ENCODE measurements around the gene SORCS2.

DNA sequence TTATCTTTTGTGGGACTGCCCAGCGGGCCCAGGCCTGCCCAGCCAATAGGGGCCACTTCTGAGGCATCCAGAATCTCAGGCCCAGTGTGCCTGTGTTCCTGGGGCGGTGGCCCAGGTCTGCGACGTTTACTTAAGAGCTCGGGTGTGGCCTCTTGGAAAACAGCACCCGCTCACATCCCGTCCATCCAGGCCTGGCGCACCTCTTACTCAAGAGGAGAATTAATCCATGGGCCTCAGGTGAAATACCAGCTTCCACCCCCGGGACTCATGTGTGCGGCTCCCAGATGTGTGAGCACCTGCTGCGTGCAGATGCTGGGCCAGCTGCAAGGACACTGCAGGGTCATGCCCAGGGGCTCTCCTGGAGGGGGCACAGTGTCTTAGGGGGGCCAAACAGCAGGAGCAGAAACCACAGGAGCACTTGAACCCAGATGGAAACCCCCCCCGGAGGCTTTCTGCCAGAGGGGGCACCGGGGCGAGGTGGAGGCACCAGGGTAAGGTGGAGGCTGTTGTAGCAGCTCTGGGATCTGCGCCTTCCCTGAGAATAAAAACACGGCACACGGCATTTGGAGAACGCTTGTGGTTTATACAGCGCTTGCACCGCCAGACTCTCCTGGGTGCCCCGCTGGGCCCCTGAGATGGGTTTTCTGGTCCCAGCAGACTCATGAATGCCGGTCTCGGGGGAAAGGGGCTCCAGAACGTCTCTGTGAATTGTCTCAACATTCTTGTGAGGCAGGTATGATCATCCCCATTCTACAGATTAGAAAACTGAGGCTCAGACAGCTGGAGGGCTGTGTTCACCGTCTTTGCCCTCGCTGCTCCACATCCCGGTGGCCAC, 239.6 kb downstream of the SORCS2 start:
- TF ChIP-seq, protein P1, sequence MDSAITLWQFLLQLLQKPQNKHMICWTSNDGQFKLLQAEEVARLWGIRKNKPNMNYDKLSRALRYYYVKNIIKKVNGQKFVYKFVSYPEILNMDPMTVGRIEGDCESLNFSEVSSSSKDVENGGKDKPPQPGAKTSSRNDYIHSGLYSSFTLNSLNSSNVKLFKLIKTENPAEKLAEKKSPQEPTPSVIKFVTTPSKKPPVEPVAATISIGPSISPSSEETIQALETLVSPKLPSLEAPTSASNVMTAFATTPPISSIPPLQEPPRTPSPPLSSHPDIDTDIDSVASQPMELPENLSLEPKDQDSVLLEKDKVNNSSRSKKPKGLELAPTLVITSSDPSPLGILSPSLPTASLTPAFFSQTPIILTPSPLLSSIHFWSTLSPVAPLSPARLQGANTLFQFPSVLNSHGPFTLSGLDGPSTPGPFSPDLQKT (IDR thresholded peaks at IDR 0.05; ENCODE audit: borderline replicate concordance, low read depth, low read length), result no peak
- TF ChIP-seq, protein P2, sequence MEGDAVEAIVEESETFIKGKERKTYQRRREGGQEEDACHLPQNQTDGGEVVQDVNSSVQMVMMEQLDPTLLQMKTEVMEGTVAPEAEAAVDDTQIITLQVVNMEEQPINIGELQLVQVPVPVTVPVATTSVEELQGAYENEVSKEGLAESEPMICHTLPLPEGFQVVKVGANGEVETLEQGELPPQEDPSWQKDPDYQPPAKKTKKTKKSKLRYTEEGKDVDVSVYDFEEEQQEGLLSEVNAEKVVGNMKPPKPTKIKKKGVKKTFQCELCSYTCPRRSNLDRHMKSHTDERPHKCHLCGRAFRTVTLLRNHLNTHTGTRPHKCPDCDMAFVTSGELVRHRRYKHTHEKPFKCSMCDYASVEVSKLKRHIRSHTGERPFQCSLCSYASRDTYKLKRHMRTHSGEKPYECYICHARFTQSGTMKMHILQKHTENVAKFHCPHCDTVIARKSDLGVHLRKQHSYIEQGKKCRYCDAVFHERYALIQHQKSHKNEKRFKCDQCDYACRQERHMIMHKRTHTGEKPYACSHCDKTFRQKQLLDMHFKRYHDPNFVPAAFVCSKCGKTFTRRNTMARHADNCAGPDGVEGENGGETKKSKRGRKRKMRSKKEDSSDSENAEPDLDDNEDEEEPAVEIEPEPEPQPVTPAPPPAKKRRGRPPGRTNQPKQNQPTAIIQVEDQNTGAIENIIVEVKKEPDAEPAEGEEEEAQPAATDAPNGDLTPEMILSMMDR (tag by site-specific recombination; IDR thresholded peaks at IDR 0.05), result no peak
- TF ChIP-seq, protein P3, sequence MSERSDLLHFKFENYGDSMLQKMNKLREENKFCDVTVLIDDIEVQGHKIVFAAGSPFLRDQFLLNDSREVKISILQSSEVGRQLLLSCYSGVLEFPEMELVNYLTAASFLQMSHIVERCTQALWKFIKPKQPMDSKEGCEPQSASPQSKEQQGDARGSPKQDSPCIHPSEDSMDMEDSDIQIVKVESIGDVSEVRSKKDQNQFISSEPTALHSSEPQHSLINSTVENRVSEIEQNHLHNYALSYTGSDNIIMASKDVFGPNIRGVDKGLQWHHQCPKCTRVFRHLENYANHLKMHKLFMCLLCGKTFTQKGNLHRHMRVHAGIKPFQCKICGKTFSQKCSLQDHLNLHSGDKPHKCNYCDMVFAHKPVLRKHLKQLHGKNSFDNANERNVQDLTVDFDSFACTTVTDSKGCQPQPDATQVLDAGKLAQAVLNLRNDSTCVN (tag by site-specific recombination; optimal IDR thresholded peaks at IDR 0.05), result no peak
- TF ChIP-seq ZEB2 (tag by site-specific recombination; IDR thresholded peaks at IDR 0.05) (no peak), ZNF274 (IDR thresholded peaks at IDR 0.05; ENCODE audit: low read length) (no peak), ZNF274 (tag by site-specific recombination; IDR thresholded peaks at IDR 0.05; ENCODE audit: borderline replicate concordance) (no peak), SP2 (tag by site-specific recombination; IDR thresholded peaks at IDR 0.05) (no peak), ZNF521 (tag by site-specific recombination; IDR thresholded peaks at IDR 0.05) (no peak), ZBTB20 (tag by site-specific recombination; IDR thresholded peaks at IDR 0.05) (no peak), YY1 (tag by site-specific recombination; IDR thresholded peaks at IDR 0.05) (no peak), KLF1 (tag by site-specific recombination; IDR thresholded peaks at IDR 0.05) (no peak), ZNF544 (tag by site-specific recombination; IDR thresholded peaks at IDR 0.05) (no peak), ZNF514 (tag by site-specific recombination; IDR thresholded peaks at IDR 0.05) (no peak), SETDB1 (IDR thresholded peaks at IDR 0.05; ENCODE audit: insufficient read length, low read length) (no peak)
- TF ChIP-seq, protein P4, sequence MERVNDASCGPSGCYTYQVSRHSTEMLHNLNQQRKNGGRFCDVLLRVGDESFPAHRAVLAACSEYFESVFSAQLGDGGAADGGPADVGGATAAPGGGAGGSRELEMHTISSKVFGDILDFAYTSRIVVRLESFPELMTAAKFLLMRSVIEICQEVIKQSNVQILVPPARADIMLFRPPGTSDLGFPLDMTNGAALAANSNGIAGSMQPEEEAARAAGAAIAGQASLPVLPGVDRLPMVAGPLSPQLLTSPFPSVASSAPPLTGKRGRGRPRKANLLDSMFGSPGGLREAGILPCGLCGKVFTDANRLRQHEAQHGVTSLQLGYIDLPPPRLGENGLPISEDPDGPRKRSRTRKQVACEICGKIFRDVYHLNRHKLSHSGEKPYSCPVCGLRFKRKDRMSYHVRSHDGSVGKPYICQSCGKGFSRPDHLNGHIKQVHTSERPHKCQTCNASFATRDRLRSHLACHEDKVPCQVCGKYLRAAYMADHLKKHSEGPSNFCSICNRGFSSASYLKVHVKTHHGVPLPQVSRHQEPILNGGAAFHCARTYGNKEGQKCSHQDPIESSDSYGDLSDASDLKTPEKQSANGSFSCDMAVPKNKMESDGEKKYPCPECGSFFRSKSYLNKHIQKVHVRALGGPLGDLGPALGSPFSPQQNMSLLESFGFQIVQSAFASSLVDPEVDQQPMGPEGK (tag by site-specific recombination; IDR thresholded peaks at IDR 0.05), result no peak

Measured in HEK293 (cell line).